ENCODE data around the gene CAPN2.
"Not testable (repeated sequence)": the region's sequence is repeated elsewhere in the genome, so short reads cannot be mapped to it uniquely, and the experiment has no call there.

Gene CAPN2

GRCh38 chr1:223717123-223717522 is 4.8 kb downstream of the CAPN2 start:
- DNase-seq (ENCODE audit: low read depth): no peak

- no peak for DNase-seq (ENCODE audit: low read depth)
These were observed 5.5 kb downstream of the CAPN2 start for GRCh38 chr1:223717695-223718363.

GRCh38 chr1:223718850-223719249 is 6.5 kb downstream of the CAPN2 start:
- DNase-seq (ENCODE audit: low read depth): no peak

- no peak for DNase-seq (ENCODE audit: low read depth)
These were observed 8.7 kb downstream of the CAPN2 start for GRCh38 chr1:223720971-223721591.

GRCh38 chr1:223721658-223722607 is 9.6 kb downstream of the CAPN2 start:
- DNase-seq (ENCODE audit: low read depth): no peak

- no peak for DNase-seq (ENCODE audit: low read depth)
These were observed 11.1 kb downstream of the CAPN2 start for GRCh38 chr1:223723351-223723904.

GRCh38 chr1:223724376-223724775 is 12.0 kb downstream of the CAPN2 start:
- no peak for DNase-seq (ENCODE audit: low read depth)

GRCh38 chr1:223725578-223725977 is 13.2 kb downstream of the CAPN2 start:
- DNase-seq (ENCODE audit: low read depth): no peak

- DNase-seq (ENCODE audit: low read depth): peak; percentile 92
These were observed 14.2 kb downstream of the CAPN2 start for GRCh38 chr1:223726380-223727001.

- DNase-seq (ENCODE audit: low read depth): no peak
These were observed 15.2 kb downstream of the CAPN2 start for GRCh38 chr1:223727541-223727940.

- no peak for DNase-seq (ENCODE audit: low read depth)
These were observed 17.6 kb downstream of the CAPN2 start for GRCh38 chr1:223729906-223730305.

- no peak for DNase-seq (ENCODE audit: low read depth)
These were observed 18.3 kb downstream of the CAPN2 start for GRCh38 chr1:223730479-223731132.

GRCh38 chr1:223731133-223731770 is 18.9 kb downstream of the CAPN2 start:
- DNase-seq (ENCODE audit: low read depth): no peak

- DNase-seq (ENCODE audit: low read depth): no peak
These were observed 20.9 kb downstream of the CAPN2 start for GRCh38 chr1:223732993-223733798.

GRCh38 chr1:223733898-223734852 is 21.8 kb downstream of the CAPN2 start:
- DNase-seq (ENCODE audit: low read depth): no peak

- not testable (repeated sequence) for DNase-seq (ENCODE audit: low read depth)
These were observed 24.3 kb downstream of the CAPN2 start for GRCh38 chr1:223736638-223737037.

GRCh38 chr1:223737342-223737741 is 25.0 kb downstream of the CAPN2 start:
- no peak for DNase-seq (ENCODE audit: low read depth)

- no peak for DNase-seq (ENCODE audit: low read depth)
These were observed 26.4 kb downstream of the CAPN2 start for GRCh38 chr1:223738465-223739365.

Data from T-helper 22 cell (primary cell).